HepG2 (cell line): ENCODE results near the gene MCRIP2. TPM values are rescaled to one million over a fixed set of nuclear protein-coding genes. Genes with fewer than 3 reads are reported as not detected.

Source experiments
- ATF4 ChIP-seq, 2 experiments: fragments of 450-650 bp in 1 of 2; sonication (generic) in 1 of 2; formaldehyde crosslinking; IDR thresholded peaks; 2 replicates each; pipeline versions ENCODE4 v1.5.0 to v1.8.0; 2020 to 2022; ENCODE audit warnings: mild to moderate bottlenecking in 1 of 2, missing genetic modification reagents in 1 of 2
- BCL3 ChIP-seq: sonication (generic); formaldehyde crosslinking; IDR thresholded peaks from 2 replicates; pipeline ENCODE4 v1.5.1; 2020; ENCODE audit warnings: mild to moderate bottlenecking, missing genetic modification reagents, moderate library complexity
- BRD4 ChIP-seq: sonication (generic); formaldehyde crosslinking; IDR thresholded peaks from 2 replicates; pipeline ENCODE4 v1.4.0; 2020; ENCODE audit warnings: missing genetic modification reagents
- CAMTA2 ChIP-seq: sonication (generic); formaldehyde crosslinking; IDR thresholded peaks from 2 replicates; pipeline ENCODE4 v1.4.0; 2020; ENCODE audit warnings: mild to moderate bottlenecking, missing genetic modification reagents, borderline replicate concordance
- ELK4 ChIP-seq: sonication (generic); formaldehyde crosslinking; IDR thresholded peaks from 2 replicates; pipeline ENCODE4 v1.9.0; 2021; ENCODE audit warnings: missing genetic modification reagents, borderline replicate concordance
- GABPA ChIP-seq, 2 experiments: IDR thresholded peaks; 2 replicates each; pipeline ENCODE4 v1.6.1; 2011 to 2016; ENCODE audit warnings: low read depth in 2 of 2, low read length in 1 of 2, missing biosample characterization in 1 of 2, missing genetic modification characterization in 1 of 2
- JUNB ChIP-seq: sonication (generic); formaldehyde crosslinking; IDR thresholded peaks from 2 replicates; pipeline ENCODE4 v1.8.0; 2022; ENCODE audit warnings: missing genetic modification reagents, mild to moderate bottlenecking, borderline replicate concordance
- JUND ChIP-seq: sonication (generic); formaldehyde crosslinking; IDR thresholded peaks from 2 replicates; pipeline ENCODE4 v1.8.0; 2022; ENCODE audit warnings: mild to moderate bottlenecking, missing genetic modification reagents
- MEF2D ChIP-seq: sonication (generic); formaldehyde crosslinking; IDR thresholded peaks from 2 replicates; pipeline ENCODE4 v1.5.1; 2020; ENCODE audit warnings: mild to moderate bottlenecking, missing genetic modification reagents
- NR2C2 ChIP-seq: sonication (generic); formaldehyde crosslinking; IDR thresholded peaks from 2 replicates; pipeline ENCODE4 v1.4.0; 2020; ENCODE audit warnings: missing genetic modification reagents, mild to moderate bottlenecking, moderate library complexity, borderline replicate concordance
- RARA ChIP-seq: IDR thresholded peaks from 2 replicates; pipeline ENCODE4 v1.6.1; 2016; ENCODE audit warnings: missing genetic modification reagents, missing compliant biosample characterization
- SCMH1 ChIP-seq: sonication (generic); formaldehyde crosslinking; IDR thresholded peaks from 2 replicates; pipeline ENCODE4 v1.9.0; 2021; ENCODE audit warnings: missing genetic modification reagents, mild to moderate bottlenecking, borderline replicate concordance
- SIN3A ChIP-seq: IDR thresholded peaks from 2 replicates; pipeline ENCODE4 v1.6.1; 2011; ENCODE audit warnings: low read depth, mild to moderate bottlenecking, control low read depth, low read length, borderline replicate concordance
- SMARCE1 ChIP-seq: fragments of 450-650 bp; IDR thresholded peaks from 2 replicates; pipeline ENCODE4 v1.6.1; 2017; ENCODE audit warnings: borderline replicate concordance
- SNRNP70 ChIP-seq: fragments of 200-400 bp; formaldehyde crosslinking; IDR thresholded peaks from 2 replicates; pipeline ENCODE4 v1.6.1; 2017; ENCODE audit warnings: mild to moderate bottlenecking, low read depth, low read length, moderate library complexity
- SOX13 ChIP-seq, 3 experiments: fragments of 450-650 bp in 1 of 3; sonication (generic) in 1 of 3; formaldehyde crosslinking in 1 of 3; IDR thresholded peaks in 2 of 3; conservative IDR thresholded peaks in 1 of 3; 2 replicates each; pipeline versions ENCODE4 v1.5.0 to v1.6.1; 2016 to 2020; ENCODE audit warnings: antibody characterized with exemption in 1 of 3, mild to moderate bottlenecking in 1 of 3, missing compliant biosample characterization in 1 of 3, missing genetic modification reagents in 1 of 3, moderate library complexity in 1 of 3
- SRY ChIP-seq: sonication (generic); formaldehyde crosslinking; IDR thresholded peaks from 2 replicates; pipeline ENCODE4 v1.8.0; 2022; ENCODE audit warnings: mild to moderate bottlenecking, missing genetic modification reagents
- ZNF232 ChIP-seq: sonication (generic); formaldehyde crosslinking; IDR thresholded peaks from 2 replicates; pipeline ENCODE4 v1.4.0; 2020; ENCODE audit warnings: missing genetic modification reagents, borderline replicate concordance
- ZNF3 ChIP-seq: IDR thresholded peaks from 2 replicates; pipeline ENCODE4 v1.7.0; 2017; ENCODE audit warnings: inconsistent platforms
- ZNF333 ChIP-seq: sonication (generic); formaldehyde crosslinking; IDR thresholded peaks from 2 replicates; pipeline ENCODE4 v1.4.0; 2020; ENCODE audit warnings: mild to moderate bottlenecking, missing genetic modification reagents, borderline replicate concordance
- ZNF615 ChIP-seq: sonication (generic); formaldehyde crosslinking; IDR thresholded peaks from 2 replicates; pipeline ENCODE4 v1.5.0; 2020; ENCODE audit warnings: mild to moderate bottlenecking, missing genetic modification reagents, borderline replicate concordance
- ZNF720 ChIP-seq: sonication (generic); formaldehyde crosslinking; IDR thresholded peaks from 2 replicates; pipeline ENCODE4 v1.4.0; 2020; ENCODE audit warnings: missing genetic modification reagents
- ZNF75D ChIP-seq: sonication (generic); formaldehyde crosslinking; IDR thresholded peaks from 2 replicates; pipeline ENCODE4 v1.8.1; 2023; ENCODE audit warnings: missing genetic modification reagents, mild to moderate bottlenecking, borderline replicate concordance
- ZNF775 ChIP-seq: sonication (generic); formaldehyde crosslinking; IDR thresholded peaks from 2 replicates; pipeline ENCODE4 v1.4.0; 2020; ENCODE audit warnings: missing genetic modification reagents, mild to moderate bottlenecking, moderate library complexity, borderline replicate concordance
- polyA plus RNA-seq, 8 experiments: library from polyadenylated mRNA; depleted of rRNA in 3 of 8; stranded (reverse) in 7 of 8; unstranded in 1 of 8; fragments of >200 nt; fragmentation: Illumina TruSeq in 4 of 8; extraction: Trizol in 4 of 8; gene quantifications; 2 replicates each; pipeline versions ENCODE4 v1.2.1 to v1.2.3, GENCODE V29; 2011 to 2016; ENCODE audit warnings: low read depth in 4 of 8, missing spikeins in 1 of 8, mixed read lengths in 1 of 8; ENCODE audit not compliant: insufficient read depth in 1 of 8
- total RNA-seq, 5 experiments: library from RNA; depleted of rRNA; stranded (reverse); fragments of >200 nt; fragmentation: Illumina TruSeq; extraction: Trizol; gene quantifications; 2 replicates each; pipeline ENCODE4 v1.2.3, GENCODE V29; 2016; ENCODE audit warnings: low read depth in 1 of 5

Gene MCRIP2
- total and polyA plus RNA-seq, 2 of the 13 experiments (the other 11 are each of a cell fraction or from before 2014, with no cell fraction given): 39.6 to 76.7 TPM

DNA sequence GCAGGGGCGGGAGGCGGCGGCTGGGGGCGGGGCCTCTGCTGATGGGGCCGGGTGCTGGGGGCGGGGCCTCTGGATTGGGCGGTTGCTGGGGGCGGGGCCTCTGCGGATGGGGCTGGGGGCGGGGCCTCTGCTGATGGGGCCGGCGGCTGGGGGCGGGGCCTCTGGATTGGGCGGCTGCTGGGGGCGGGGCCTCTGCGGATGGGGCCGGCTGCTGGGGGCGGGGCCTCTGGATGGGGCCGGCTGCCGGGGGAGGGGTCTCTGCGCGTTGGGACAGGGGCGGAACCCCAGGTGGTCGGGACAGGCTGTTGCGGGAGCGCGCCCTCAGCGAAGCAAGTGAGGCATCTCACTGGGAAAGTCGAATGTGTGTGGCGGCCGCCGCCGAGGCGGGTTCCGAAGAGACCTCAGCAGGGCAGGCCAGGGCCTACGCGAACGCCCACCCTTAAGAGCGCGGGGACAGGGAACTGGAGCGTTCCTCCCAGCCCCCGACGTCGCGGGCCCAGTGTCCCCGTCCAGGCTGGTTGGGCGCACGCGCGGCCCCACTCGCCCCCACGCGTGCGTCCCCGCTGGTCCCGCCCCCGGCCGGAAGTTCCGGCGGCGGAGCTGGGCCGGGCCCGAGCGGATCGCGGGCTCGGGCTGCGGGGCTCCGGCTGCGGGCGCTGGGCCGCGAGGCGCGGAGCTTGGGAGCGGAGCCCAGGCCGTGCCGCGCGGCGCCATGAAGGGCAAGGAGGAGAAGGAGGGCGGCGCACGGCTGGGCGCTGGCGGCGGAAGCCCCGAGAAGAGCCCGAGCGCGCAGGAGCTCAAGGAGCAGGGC is 38.4 kb downstream of the MCRIP2 start, which contains the start of gene STUB1 (continued):
- TF ChIP-seq JUNB (CRISPR knock-in tag) (no peak), ZNF775 (no peak), BRD4 (CRISPR knock-in tag) (0 out of 2 replicates have a peak, but pooled peaks have one; percentile 54), ZNF3 (no peak), ZNF720 (CRISPR knock-in tag) (no peak), SNRNP70 (no peak), NR2C2 (CRISPR knock-in tag) (no peak), ELK4 (CRISPR knock-in tag) (no peak), JUND (CRISPR knock-in tag) (no peak), SOX13 (IDR thresholded peaks at IDR 0.05) (no peak), SOX13 (CRISPR knock-in tag; conservative IDR thresholded peaks at IDR 0.05 in 1 of 2, IDR thresholded peaks at IDR 0.05 in 1 of 2) (no peak), GABPA (IDR thresholded peaks at IDR 0.05; ENCODE audit: low read depth, low read length) (peak; percentile 95), GABPA (CRISPR knock-in tag; IDR thresholded peaks at IDR 0.05; ENCODE audit: low read depth) (peak; percentile 61; the same call in 1 of the 2 replicates), ZNF333 (CRISPR knock-in tag) (no peak), BCL3 (no peak), ZNF232 (0 out of 2 replicates have a peak, but pooled peaks have one; percentile 43), ATF4 (CRISPR knock-in tag; IDR thresholded peaks at IDR 0.05) (no peak), MEF2D (CRISPR knock-in tag) (no peak), SRY (CRISPR knock-in tag) (peak; percentile 65; the same call in 1 of the 2 replicates), RARA (CRISPR knock-in tag) (no peak), SMARCE1 (no peak), CAMTA2 (no peak), ZNF615 (CRISPR knock-in tag) (no peak), ZNF75D (CRISPR knock-in tag) (no peak), SCMH1 (CRISPR knock-in tag) (no peak), SIN3A (0 out of 2 replicates have a peak, but pooled peaks have one; percentile 5)
